ENCODE results near the gene KCNIP2.

GRCh38 chr10:101816913-101817336 is 26.7 kb downstream of the KCNIP2 start:
- TF ChIP-seq CTCF (IDR thresholded peaks at IDR 0.05) (no peak), ZFX (IDR thresholded peaks at IDR 0.05; ENCODE audit: borderline replicate concordance) (no peak)

Measured in 22Rv1 (cell line).